Upper lobe of left lung (tissue), 4 donors: ENCODE data around the gene CFAP251.

Experiments used
- POLR2A ChIP-seq, 4 donors: fragments of 450-650 bp; IDR thresholded peaks; one replicate each; pipeline ENCODE4 v1.5.1; 2016 to 2017; ENCODE audit warnings: antibody characterized with exemption in 4 of 4, mild to moderate bottlenecking in 2 of 4
- TF ChIP-seq, protein P1 (sequence below), 6 experiments: fragments of 450-650 bp in 4 of 6; fragments of 200-600 bp in 2 of 6; sonication (generic) in 2 of 6; IDR thresholded peaks; one replicate each; pipeline ENCODE4 v1.5.1; 2016 to 2019; ENCODE audit warnings: antibody characterized with exemption in 6 of 6

DNA sequence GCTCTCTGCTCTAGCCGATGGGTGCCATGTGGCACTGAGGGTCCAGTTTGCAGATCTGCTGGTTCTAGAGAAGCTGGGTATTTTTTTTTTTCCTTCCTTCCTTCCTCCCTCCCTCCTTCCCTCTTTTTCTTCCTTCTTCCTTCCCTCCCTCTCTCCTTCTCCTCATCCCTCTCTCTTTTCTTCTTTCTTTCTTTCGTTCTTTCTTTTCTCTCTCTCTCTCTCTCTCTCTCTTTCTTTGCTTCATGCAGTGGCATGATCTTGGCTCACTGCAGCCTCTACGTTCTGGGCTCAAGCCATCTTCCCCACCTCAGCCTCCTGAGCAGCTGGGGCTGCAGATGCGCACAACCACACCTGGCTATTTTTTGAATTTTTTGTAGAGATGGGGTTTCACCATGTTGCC is 100.5 kb downstream of the CFAP251 start:
- TF ChIP-seq, protein P1, sequence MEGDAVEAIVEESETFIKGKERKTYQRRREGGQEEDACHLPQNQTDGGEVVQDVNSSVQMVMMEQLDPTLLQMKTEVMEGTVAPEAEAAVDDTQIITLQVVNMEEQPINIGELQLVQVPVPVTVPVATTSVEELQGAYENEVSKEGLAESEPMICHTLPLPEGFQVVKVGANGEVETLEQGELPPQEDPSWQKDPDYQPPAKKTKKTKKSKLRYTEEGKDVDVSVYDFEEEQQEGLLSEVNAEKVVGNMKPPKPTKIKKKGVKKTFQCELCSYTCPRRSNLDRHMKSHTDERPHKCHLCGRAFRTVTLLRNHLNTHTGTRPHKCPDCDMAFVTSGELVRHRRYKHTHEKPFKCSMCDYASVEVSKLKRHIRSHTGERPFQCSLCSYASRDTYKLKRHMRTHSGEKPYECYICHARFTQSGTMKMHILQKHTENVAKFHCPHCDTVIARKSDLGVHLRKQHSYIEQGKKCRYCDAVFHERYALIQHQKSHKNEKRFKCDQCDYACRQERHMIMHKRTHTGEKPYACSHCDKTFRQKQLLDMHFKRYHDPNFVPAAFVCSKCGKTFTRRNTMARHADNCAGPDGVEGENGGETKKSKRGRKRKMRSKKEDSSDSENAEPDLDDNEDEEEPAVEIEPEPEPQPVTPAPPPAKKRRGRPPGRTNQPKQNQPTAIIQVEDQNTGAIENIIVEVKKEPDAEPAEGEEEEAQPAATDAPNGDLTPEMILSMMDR (IDR thresholded peaks at IDR 0.05) = no peak
- no peak for TF ChIP-seq POLR2A (IDR thresholded peaks at IDR 0.05)
